Stimulated activated naive B cell treated with anti-CD40 and anti-IgM and Interleukin-4, amounts not matched to agents 10 μg/mL and 1 μg/mL and 100 μg/mL, for 72 hours (primary cell): ENCODE data around the gene NDC1.
"Not testable (repeated sequence)": the region's sequence is repeated elsewhere in the genome, so short reads cannot be mapped to it uniquely, and the experiment has no call there.

Experiments used
- ATAC-seq, 2 donors: fragments of 150-1000 bp; cut with Tn5 transposase; replicated peaks; 2 replicates each; pipeline ENCODE4 v1.10.0; 2021; ENCODE audit warnings: moderate library complexity in 1 of 2
- DNase-seq: peaks from one replicate; pipeline ENCODE4 v3.0.0; 2021
- H3K27ac Mint-ChIP-seq: one replicate; pipeline ENCODE4 v1.8.0; 2022; ENCODE audit warnings: mild to moderate bottlenecking, mixed read lengths
- H3K27me3 Mint-ChIP-seq, 2 donors: one replicate each; pipeline ENCODE4 v1.8.0; 2022; ENCODE audit warnings: mixed read lengths in 2 of 2
- H3K36me3 Mint-ChIP-seq, 2 donors: one replicate each; pipeline ENCODE4 v1.8.0; 2022; ENCODE audit warnings: mixed read lengths in 2 of 2, mild to moderate bottlenecking in 1 of 2
- H3K4me1 Mint-ChIP-seq, 2 donors: one replicate each; pipeline ENCODE4 v1.8.0; 2022; ENCODE audit warnings: mixed read lengths in 2 of 2, mild to moderate bottlenecking in 1 of 2
- H3K4me3 Mint-ChIP-seq, 2 donors: one replicate each; pipeline ENCODE4 v1.8.0; 2022; ENCODE audit warnings: mild to moderate bottlenecking in 2 of 2, mixed read lengths in 2 of 2, moderate library complexity in 1 of 2
- H3K9me3 Mint-ChIP-seq, 2 donors: one replicate each; pipeline ENCODE4 v1.8.0; 2022; ENCODE audit warnings: mixed read lengths in 2 of 2, mild to moderate bottlenecking in 1 of 2

The NDC1 gene

GRCh38 chr1:53850082-53850673, 12.1 kb upstream of the NDC1 start:
- Mint-ChIP-seq H3K27me3 (no peaks in the 10 kb centered on the region), H3K27ac (no peak overlapping the region), H3K4me3 (no peak overlapping the region), H3K9me3 (no peaks in the 10 kb centered on the region), H3K36me3 (peaks cover 29 to 46% of the 10 kb centered on the region in 2 donors), H3K4me1 (no peaks in the 10 kb centered on the region)
- no peak for ATAC-seq
- no peak for DNase-seq

GRCh38 chr1:53847980-53848379, 9.9 kb upstream of the NDC1 start:
- Mint-ChIP-seq H3K27me3 (no peaks in the 10 kb centered on the region), H3K4me1 (no peaks in the 10 kb centered on the region), H3K27ac (no peak overlapping the region), H3K9me3 (no peaks in the 10 kb centered on the region), H3K4me3 (no peak overlapping the region), H3K36me3 (peaks cover 22 to 33% of the 10 kb centered on the region in 2 donors)
- ATAC-seq (no peak), DNase-seq (no peak)

DNA sequence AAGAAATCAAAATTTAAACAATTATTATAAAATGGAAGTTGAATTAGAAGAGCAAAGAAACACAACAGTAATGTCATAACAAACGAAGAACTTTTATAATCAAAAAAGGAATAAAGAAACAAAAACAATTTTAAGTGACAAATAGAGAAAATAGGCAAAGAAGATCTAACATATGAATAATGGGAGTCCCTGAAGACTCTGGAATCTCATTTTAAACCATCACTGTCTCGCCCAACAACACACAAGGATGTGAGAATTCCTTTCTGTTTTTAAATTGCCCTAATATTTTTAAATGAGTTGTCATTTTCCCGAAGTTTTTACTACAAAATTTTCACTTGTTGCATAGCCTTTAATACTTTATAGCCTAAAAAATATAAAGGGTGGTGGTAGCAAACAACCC, 4.3 kb upstream of the NDC1 start:
- H3K4me3 Mint-ChIP-seq = no peak overlapping the region
- no peak overlapping the region for H3K27ac Mint-ChIP-seq
- H3K9me3 Mint-ChIP-seq = no peaks in the 10 kb centered on the region
- peaks cover 3 to 9% of the 10 kb centered on the region in 2 donors for H3K4me1 Mint-ChIP-seq
- DNase-seq = no peak
- ATAC-seq = no peak
- H3K27me3 Mint-ChIP-seq = peaks cover 0 to 4% of the 10 kb centered on the region in 2 donors
- peaks cover 0 to 5% of the 10 kb centered on the region in 2 donors for H3K36me3 Mint-ChIP-seq

DNA sequence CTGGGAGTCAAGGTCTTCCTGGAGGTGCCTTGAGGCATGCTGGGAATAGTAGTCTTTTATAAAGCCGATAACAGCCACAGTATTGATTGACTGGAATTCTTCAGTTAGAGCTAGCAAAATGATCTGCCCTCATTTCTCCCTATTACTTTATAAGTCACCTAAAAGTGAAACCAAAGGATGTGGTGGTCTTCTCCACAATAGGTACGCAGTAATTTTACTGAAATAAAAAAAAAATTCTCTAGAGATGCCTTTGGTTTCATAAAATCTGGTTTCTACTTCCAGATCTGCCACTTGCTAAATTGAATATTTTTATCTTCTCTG, 518 bp upstream of the NDC1 start:
- H3K27ac Mint-ChIP-seq = peak overlapping the region; percentile 100
- H3K4me1 Mint-ChIP-seq = peaks cover 14 to 30% of the 10 kb centered on the region in 2 donors
- H3K27me3 Mint-ChIP-seq = peaks cover 0 to 4% of the 10 kb centered on the region in 2 donors
- no peaks in the 10 kb centered on the region for H3K9me3 Mint-ChIP-seq
- DNase-seq = no peak
- H3K36me3 Mint-ChIP-seq = peaks cover 0 to 13% of the 10 kb centered on the region in 2 donors
- peak overlapping the region; percentile 91 to 97 for H3K4me3 Mint-ChIP-seq
- ATAC-seq = no peak

- H3K4me3 Mint-ChIP-seq = peak overlapping the region; percentile 91 to 97
- peak overlapping the region; percentile 100 for H3K27ac Mint-ChIP-seq
- H3K36me3 Mint-ChIP-seq = peaks cover 0 to 13% of the 10 kb centered on the region in 2 donors
- peak; percentile 12 to 18 for ATAC-seq
- DNase-seq = no peak
- H3K27me3 Mint-ChIP-seq = peaks cover 0 to 4% of the 10 kb centered on the region in 2 donors
- H3K4me1 Mint-ChIP-seq = peaks cover 14 to 30% of the 10 kb centered on the region in 2 donors
- no peaks in the 10 kb centered on the region for H3K9me3 Mint-ChIP-seq
Observed at GRCh38 chr1:53837646-53837923, 511 bp downstream of the NDC1 start.

- ATAC-seq = no peak
- H3K4me1 Mint-ChIP-seq = peaks cover 14 to 30% of the 10 kb centered on the region in 2 donors
- no peaks in the 10 kb centered on the region for H3K27me3 Mint-ChIP-seq
- H3K27ac Mint-ChIP-seq = peak overlapping the region; percentile 39
- peak overlapping the region in 1 of 2 donors; percentile 5 for H3K4me3 Mint-ChIP-seq
- no peak for DNase-seq
- peaks cover 2 to 11% of the 10 kb centered on the region in 2 donors for H3K36me3 Mint-ChIP-seq
- H3K9me3 Mint-ChIP-seq = no peaks in the 10 kb centered on the region
Observed at GRCh38 chr1:53835491-53835890, 2.6 kb downstream of the NDC1 start.

GRCh38 chr1:53834776-53835175, 3.3 kb downstream of the NDC1 start:
- Mint-ChIP-seq H3K4me3 (no peak overlapping the region), H3K9me3 (no peaks in the 10 kb centered on the region), H3K4me1 (peaks cover 14 to 30% of the 10 kb centered on the region in 2 donors), H3K27ac (no peak overlapping the region), H3K27me3 (no peaks in the 10 kb centered on the region), H3K36me3 (peaks cover 4 to 18% of the 10 kb centered on the region in 2 donors)
- DNase-seq = no peak
- ATAC-seq = no peak

GRCh38 chr1:53833393-53833792, 4.7 kb downstream of the NDC1 start:
- no peak for ATAC-seq
- H3K9me3 Mint-ChIP-seq = no peaks in the 10 kb centered on the region
- H3K27me3 Mint-ChIP-seq = no peaks in the 10 kb centered on the region
- no peak overlapping the region for H3K4me3 Mint-ChIP-seq
- H3K36me3 Mint-ChIP-seq = peaks cover 8 to 22% of the 10 kb centered on the region in 2 donors
- no peak overlapping the region for H3K27ac Mint-ChIP-seq
- peaks cover 11 to 33% of the 10 kb centered on the region in 2 donors for H3K4me1 Mint-ChIP-seq
- no peak for DNase-seq

DNA sequence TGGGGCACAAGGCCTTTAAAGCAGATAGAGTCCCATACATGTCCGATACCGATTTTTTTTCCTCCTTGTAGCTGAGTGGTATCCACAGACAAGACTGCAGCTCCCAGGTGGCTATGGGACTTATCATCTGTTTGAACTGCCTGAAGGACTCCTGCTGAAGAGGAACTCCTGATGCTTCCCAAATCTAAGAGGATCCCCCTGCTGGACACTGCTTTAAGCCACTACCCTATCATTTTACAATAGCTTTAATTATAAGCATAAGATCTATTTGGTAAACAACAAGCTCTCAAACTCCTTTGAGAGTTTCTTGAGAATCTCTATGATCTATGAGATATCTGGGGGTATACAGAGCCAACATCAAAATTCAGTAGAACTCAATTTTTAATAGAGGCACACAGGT, 11.7 kb downstream of the NDC1 start:
- H3K4me3 Mint-ChIP-seq = no peak overlapping the region
- no peak for ATAC-seq

DNA sequence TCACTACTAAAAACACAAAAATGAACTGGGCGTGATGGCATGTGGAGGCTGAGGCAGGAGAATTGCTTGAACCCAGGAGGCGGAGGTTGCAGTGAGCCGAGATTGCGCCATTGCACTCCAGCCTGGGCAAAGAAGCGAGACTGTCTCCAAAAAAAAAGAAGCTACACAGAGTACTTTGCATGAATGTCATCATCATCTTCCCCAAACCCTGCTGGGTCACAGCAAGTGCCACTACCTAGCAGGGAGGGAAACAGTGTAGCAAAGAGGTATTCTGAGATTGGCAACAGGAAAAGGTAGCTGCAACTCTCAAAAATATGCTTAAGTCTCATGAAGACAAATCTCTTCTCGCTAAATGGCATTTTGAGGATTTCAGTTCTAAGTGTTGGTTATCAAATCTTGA, 12.8 kb downstream of the NDC1 start:
- DNase-seq (no peak), ATAC-seq (no peak)
- Mint-ChIP-seq H3K9me3 (no peaks in the 10 kb centered on the region), H3K4me3 (no peak overlapping the region), H3K27ac (no peak overlapping the region), H3K4me1 (peaks cover 0 to 8% of the 10 kb centered on the region in 2 donors), H3K36me3 (peaks cover 13 to 45% of the 10 kb centered on the region in 2 donors), H3K27me3 (no peaks in the 10 kb centered on the region)

More for the DNA sequence above, 11.7 kb downstream of the NDC1 start:
- no peaks in the 10 kb centered on the region for H3K27me3 Mint-ChIP-seq
- H3K27ac Mint-ChIP-seq = no peak overlapping the region
- DNase-seq = no peak
- H3K4me1 Mint-ChIP-seq = peaks cover 0 to 8% of the 10 kb centered on the region in 2 donors
- peaks cover 13 to 43% of the 10 kb centered on the region in 2 donors for H3K36me3 Mint-ChIP-seq
- H3K9me3 Mint-ChIP-seq = no peaks in the 10 kb centered on the region

DNA sequence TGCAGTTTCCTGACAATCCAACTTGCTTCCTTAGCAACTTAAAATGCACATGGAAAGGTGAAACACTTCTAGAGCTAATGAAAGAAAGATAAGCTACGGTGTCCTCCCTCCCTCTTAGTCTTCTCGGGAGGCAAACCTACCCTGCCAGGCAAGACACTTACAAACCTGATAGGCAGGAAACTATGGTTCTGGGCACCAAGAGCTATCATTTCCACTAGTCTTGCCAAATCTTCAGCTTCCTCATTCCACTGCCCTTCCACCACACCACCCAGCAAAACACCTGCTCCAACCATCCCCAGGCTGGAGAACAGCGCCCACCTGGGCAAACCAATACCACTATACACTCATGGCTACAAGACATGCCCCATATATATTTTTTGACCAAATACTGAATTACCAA, 15.2 kb downstream of the NDC1 start:
- no peak for DNase-seq
- Mint-ChIP-seq H3K4me1 (no peaks in the 10 kb centered on the region), H3K36me3 (peaks cover 19 to 53% of the 10 kb centered on the region in 2 donors)

DNA sequence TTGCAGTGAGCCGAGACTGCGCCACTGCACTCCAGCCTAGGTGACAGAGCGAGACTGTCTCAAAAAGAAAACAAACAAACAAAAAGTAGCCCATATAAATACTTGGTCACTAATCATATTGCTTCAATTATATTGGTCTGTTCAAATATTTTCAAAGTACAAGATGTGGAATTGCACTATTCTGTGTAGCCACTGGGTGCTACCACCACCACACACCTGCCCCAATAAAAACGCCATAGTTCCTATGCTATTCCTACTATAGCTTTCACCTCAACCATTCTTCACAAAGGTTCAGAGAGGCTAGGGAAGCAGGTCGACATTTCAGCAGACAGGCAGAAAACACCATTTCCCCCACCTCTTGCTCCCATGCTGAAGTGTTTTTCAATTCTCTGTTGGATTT, 16.7 kb downstream of the NDC1 start:
- H3K27ac Mint-ChIP-seq = no peak overlapping the region
- H3K4me3 Mint-ChIP-seq = no peak overlapping the region
- no peaks in the 10 kb centered on the region for H3K4me1 Mint-ChIP-seq
- no peaks in the 10 kb centered on the region for H3K9me3 Mint-ChIP-seq
- DNase-seq (no peak), ATAC-seq (no peak)
- H3K27me3 Mint-ChIP-seq = no peaks in the 10 kb centered on the region
- peaks cover 29 to 55% of the 10 kb centered on the region in 2 donors for H3K36me3 Mint-ChIP-seq

More for the DNA sequence above, 15.2 kb downstream of the NDC1 start:
- Mint-ChIP-seq H3K4me3 (no peak overlapping the region), H3K27me3 (no peaks in the 10 kb centered on the region), H3K27ac (no peak overlapping the region), H3K9me3 (no peaks in the 10 kb centered on the region)
- no peak for ATAC-seq

DNA sequence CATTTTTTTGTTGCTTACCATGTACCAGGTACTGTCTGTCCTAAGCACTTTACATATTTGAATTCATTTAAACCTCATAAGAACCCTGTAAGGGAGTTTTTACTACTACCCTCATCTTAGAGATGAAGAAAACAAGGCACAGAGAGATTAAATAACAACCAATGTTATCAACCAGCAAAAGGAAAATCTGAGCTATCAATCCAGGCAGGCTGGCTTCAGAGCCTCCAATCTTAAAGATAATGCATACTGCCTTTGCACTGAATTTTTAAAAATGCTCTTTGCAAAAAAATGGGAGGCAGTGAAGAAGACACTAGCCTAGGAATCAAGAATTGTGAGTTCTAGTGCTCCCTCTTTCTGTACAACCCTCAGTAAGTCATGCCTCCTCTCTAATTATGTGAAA, 18.7 kb downstream of the NDC1 start:
- ATAC-seq (no peak), DNase-seq (no peak)
- no peaks in the 10 kb centered on the region for H3K4me1 Mint-ChIP-seq
- no peaks in the 10 kb centered on the region for H3K27me3 Mint-ChIP-seq
- no peak overlapping the region for H3K4me3 Mint-ChIP-seq
- no peaks in the 10 kb centered on the region for H3K9me3 Mint-ChIP-seq
- H3K27ac Mint-ChIP-seq = peak overlapping the region; percentile 9
- peaks cover 45 to 63% of the 10 kb centered on the region in 2 donors for H3K36me3 Mint-ChIP-seq

DNA sequence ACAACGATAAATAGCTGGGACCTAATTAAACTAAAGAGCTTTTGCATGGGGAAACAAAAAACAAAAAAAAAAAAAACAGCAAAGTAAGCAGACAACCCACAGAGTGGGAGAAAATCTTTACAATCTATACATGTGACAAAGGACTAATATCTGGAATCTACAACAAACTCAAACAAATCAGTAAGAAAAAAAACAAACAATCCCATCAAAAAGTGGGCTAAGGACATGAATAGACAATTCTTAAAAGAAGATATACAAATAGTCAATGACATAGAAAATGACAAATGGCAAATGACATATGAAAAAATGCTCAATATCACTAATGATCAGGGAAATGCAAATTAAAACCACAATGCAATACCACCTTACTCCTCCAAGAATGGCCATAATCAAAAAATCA, 21.5 kb downstream of the NDC1 start:
- H3K36me3 Mint-ChIP-seq = peaks cover 68 to 82% of the 10 kb centered on the region in 2 donors
- not testable (repeated sequence) for H3K4me1 Mint-ChIP-seq, H3K27ac Mint-ChIP-seq

DNA sequence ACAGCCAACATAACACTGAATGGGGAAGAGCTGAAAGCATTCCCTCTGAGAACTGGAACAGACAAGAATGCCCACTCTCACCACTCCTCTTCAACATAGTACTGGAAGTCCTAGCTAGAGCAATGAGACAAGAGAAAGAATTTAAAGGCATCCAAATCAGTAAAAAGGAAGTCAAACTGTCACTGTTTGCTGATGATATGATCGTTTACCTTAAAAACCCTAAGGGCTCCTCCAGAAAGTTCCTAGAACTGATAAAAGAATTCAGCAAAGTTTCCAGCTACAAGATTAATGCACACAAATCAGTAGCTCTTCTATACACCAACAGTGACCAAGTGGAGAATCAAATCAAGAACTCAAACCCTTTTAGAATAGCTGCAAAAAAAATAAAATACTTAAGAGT, 22.6 kb downstream of the NDC1 start:
- H3K36me3 Mint-ChIP-seq = peaks cover 79 to 89% of the 10 kb centered on the region in 2 donors
- H3K27ac Mint-ChIP-seq, H3K9me3 Mint-ChIP-seq, ATAC-seq, H3K27me3 Mint-ChIP-seq, H3K4me3 Mint-ChIP-seq, DNase-seq, H3K4me1 Mint-ChIP-seq: not testable (repeated sequence)

More for the DNA sequence above, 21.5 kb downstream of the NDC1 start:
- not testable (repeated sequence) for DNase-seq, H3K4me3 Mint-ChIP-seq, H3K27me3 Mint-ChIP-seq, H3K9me3 Mint-ChIP-seq, ATAC-seq
